ENCODE results near the gene BRD1. TPM values are rescaled to one million over a fixed set of nuclear protein-coding genes. Genes with fewer than 3 reads are reported as not detected.

BRD1 gene
- total RNA-seq, 1 experiment from 2014 or later = 31.3 TPM

- no TSS peak for BruUV-seq (replicated peaks)
- DNase-seq (ENCODE audit: low read depth, low spot score) = no peak
- Histone ChIP-seq H3K4me2 (ENCODE audit: low read length) (no peak overlapping the region), H3K9me2 (ENCODE audit: insufficient read depth) (no peaks in the 10 kb centered on the region), H3K27me3 (ENCODE audit: insufficient read depth, low read length) (no peaks in the 10 kb centered on the region), H3K4me3 (replicated peaks in 1 of 2; ENCODE audit: low read depth in 1 of 2, low read length in 2 of 2) (no peak overlapping the region), H3K36me3 (ENCODE audit: control insufficient read depth in 1 of 2, insufficient read depth in 2 of 2, low read length in 2 of 2) (peaks cover 6 to 9% of the 10 kb centered on the region in 2 experiments; a peak in 3 of 4 replicates), H2AFZ (ENCODE audit: low read depth, low read length, poor library complexity, severe bottlenecking) (no peak overlapping the region), H4K20me1 (ENCODE audit: insufficient read depth) (peaks cover 7% of the 10 kb centered on the region; the same call in 1 of the 2 replicates), H3K9me3 (ENCODE audit: control insufficient read depth in 1 of 2, insufficient read depth in 1 of 2, low read depth in 1 of 2, low read length in 2 of 2) (peaks cover 0 to 7% of the 10 kb centered on the region in 2 experiments; a peak in 1 of 4 replicates), H3K27ac (ENCODE audit: low read depth, low read length) (no peak overlapping the region), H3K9ac (ENCODE audit: low read length) (no peak overlapping the region), H3K4me1 (ENCODE audit: control insufficient read depth in 1 of 2, insufficient read depth in 2 of 2, low read length in 2 of 2) (no peaks in the 10 kb centered on the region), H3K79me2 (ENCODE audit: insufficient read depth, low read length) (no peaks in the 10 kb centered on the region)
- no peak for ATAC-seq
- POLR2A ChIA-PET = no interaction called here
- CTCF ChIA-PET = interaction anchor here (1.4 to 2.6 kb wide), 2 partner anchors 162 to 261 kb away, joined by 5 to 8 read pairs; no protein-coding TSS in a partner anchor
- TF ChIP-seq POLR2AphosphoS5 (IDR thresholded peaks at IDR 0.05; ENCODE audit: low read depth, low read length) (no peak), REST (IDR thresholded peaks at IDR 0.05; ENCODE audit: low read depth) (no peak), ELF1 (IDR thresholded peaks at IDR 0.05; ENCODE audit: borderline replicate concordance, low read depth) (no peak), SP1 (IDR thresholded peaks at IDR 0.05; ENCODE audit: low read depth) (no peak), CTCF (IDR thresholded peaks at IDR 0.05 in 2 of 3, conservative IDR thresholded peaks at IDR 0.05 in 1 of 3; ENCODE audit: borderline replicate concordance in 1 of 3, insufficient read depth in 1 of 3, low read depth in 2 of 3, low read length in 2 of 3) (no peak), SRF (IDR thresholded peaks at IDR 0.05; ENCODE audit: low read depth) (no peak), EGR1 (IDR thresholded peaks at IDR 0.05; ENCODE audit: low read depth) (no peak), FOSL1 (IDR thresholded peaks at IDR 0.05; ENCODE audit: low read depth) (no peak), EZH2 (IDR thresholded peaks at IDR 0.05) (no peak), JUND (IDR thresholded peaks at IDR 0.05) (no peak), CEBPB (IDR thresholded peaks at IDR 0.05; ENCODE audit: low read depth) (no peak), POLR2A (IDR thresholded peaks at IDR 0.05; ENCODE audit: borderline replicate concordance, extremely low read depth, insufficient read depth, insufficient read length) (no peak), CBX3 (IDR thresholded peaks at IDR 0.05; ENCODE audit: low read depth) (no peak), SIN3A (IDR thresholded peaks at IDR 0.05; ENCODE audit: low read depth) (no peak), TCF7L2 (IDR thresholded peaks at IDR 0.05; ENCODE audit: borderline replicate concordance, extremely low read depth, insufficient read depth, insufficient read length) (no peak), ZNF274 (IDR thresholded peaks at IDR 0.05; ENCODE audit: low read depth, low read length) (no peak), RAD21 (IDR thresholded peaks at IDR 0.05; ENCODE audit: low read depth) (no peak), MAX (IDR thresholded peaks at IDR 0.05) (no peak), ZFX (IDR thresholded peaks at IDR 0.05) (no peak)
- RAD21 ChIA-PET (ENCODE audit: low non-redundant PET in 1 of 2, low total read pairs in 2 of 2, uncharacterized antibody in 2 of 2, unreplicated experiment in 2 of 2) = no interaction called here
- intact Hi-C loops (cut with micrococcal nuclease) = loop anchor here (5.0 kb wide), 1 partner anchor 148 kb away; the partner anchor contains the start of genes ALG12 and CRELD2
Measured at GRCh38 chr22:49768951-49769690, 58.6 kb downstream of the BRD1 start.
